Stimulated activated CD8-positive, alpha-beta memory T cell treated with anti-CD3 and anti-CD28 coated beads, Interleukin-15, amount 100 ng/mL, for 4 hours (primary cell): ENCODE measurements around the gene SIL1.

Source experiments
- DNase-seq, 2 donors: peaks; one replicate each; pipeline ENCODE4 v3.0.0-alpha.2; 2020; ENCODE audit warnings: low read depth in 2 of 2

The SIL1 gene

DNA sequence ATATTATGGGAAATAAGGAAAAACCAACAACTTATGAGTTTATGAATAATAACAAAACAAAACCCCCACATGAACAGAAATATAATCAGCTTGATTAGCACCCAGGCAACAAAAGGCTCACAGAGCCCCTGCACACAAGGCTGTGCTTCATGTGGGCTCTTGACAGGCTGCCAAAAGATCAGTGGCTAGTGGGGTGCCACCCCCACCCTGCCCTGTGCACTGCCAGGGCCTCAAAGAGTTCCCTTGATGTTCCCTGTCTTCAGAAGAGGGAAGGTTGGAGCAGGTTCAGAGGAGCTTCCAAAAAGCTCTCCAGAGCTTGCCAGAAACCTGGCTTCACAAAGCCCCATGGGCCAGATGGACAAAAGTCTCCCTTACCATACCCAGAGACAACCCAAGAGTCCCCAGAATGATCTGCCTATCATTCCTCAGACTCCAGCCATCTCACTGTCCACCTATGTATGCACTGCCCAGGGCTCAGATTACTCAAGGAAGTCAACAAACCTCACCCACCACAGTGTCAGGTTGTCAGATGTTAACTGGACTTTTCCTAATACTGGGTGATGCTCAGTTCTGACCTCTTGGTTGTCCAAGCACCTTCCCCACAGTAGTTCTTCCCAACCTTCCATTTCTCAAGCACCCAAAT is 87.5 kb downstream of the SIL1 start:
- no peak for DNase-seq

DNA sequence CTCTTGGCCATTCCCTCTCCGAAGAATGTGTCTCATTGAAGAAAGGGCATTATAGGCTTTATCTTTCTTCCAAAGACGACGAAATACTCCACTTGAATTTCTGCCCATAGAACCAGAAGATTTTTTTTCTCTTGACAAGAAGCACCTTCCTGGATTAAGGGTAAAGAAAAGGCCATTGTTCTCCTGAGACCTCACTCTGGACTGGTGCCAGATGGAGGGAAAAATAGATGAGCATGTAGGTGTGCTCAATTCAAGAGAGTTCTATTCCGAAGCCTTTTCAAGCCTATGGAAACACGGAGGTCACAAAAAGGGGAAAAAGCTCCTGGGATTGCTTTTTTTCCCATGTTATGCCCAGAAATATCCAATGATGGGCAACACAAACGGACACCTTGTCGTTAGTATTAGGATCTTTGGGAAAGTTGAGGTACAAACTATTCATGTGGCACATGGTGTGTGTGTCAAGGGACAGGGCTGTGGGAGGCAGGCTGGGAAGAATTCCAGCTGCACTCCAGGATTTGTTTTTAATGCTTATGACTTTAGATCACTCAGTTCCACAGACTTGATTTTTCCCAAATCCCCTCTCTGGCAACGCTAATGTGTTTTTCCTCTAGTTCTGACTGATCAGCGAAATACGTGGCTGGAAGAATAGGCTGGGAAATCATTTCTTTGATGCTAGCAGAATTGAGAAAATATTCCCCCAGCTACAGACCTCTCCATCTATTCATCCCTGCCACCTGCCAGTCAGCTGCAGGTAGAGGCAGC is 89.9 kb downstream of the SIL1 start:
- DNase-seq = no peak

DNA sequence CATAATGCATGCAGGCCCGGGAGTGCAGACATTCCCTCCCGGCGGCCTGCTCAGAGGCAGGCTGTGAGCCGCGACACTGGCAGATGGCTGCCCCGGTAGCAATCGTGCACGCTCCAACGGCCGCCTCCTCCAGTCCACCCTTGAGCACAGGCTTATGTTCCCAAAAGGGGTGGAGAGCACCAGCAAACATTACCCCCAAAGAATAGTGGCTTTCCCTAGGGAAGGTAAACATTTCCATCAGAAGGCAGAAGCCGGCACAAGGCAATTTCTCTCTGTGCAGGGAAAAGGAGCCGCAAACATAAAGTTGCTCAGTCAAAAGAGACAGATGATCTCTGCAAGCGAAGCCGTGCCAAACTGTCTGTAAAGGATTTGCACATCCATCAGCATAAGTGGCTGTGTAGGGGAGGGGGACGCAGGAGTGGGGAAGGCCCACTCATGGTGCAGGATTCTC is 92.5 kb downstream of the SIL1 start:
- DNase-seq = no peak

DNA sequence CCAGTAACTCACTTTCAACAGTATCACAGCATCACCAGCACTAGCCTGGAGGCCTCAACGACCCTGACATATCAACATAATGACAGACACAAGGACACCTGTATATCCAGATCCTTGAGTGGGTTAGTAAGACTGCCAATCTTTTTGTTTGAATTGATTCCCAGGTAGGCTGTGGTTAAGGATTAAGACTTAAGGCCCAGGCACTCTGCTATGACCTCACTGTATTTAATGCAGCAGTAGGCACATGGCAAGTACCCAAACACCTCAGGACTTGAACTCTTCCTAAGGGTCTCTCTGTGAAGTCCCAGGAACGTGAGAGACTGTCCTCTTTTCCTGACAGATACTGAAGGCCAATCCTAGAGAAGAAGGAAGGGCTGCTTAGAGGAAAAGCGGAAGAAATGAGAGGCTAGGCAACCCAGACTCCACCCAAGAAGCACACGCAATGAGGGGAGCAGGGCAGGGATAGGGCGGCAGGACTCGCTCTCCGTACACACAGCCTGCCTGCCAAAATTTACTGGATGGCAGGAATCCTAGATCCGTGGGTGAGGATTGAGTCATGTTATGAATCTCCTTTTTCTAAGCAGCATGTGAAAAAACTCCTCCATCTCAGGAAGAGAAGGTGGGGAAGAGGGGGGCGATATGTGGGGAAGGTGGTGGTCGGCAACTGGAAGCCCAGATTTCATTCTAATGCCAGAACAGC is 93.4 kb downstream of the SIL1 start:
- DNase-seq = no peak

DNA sequence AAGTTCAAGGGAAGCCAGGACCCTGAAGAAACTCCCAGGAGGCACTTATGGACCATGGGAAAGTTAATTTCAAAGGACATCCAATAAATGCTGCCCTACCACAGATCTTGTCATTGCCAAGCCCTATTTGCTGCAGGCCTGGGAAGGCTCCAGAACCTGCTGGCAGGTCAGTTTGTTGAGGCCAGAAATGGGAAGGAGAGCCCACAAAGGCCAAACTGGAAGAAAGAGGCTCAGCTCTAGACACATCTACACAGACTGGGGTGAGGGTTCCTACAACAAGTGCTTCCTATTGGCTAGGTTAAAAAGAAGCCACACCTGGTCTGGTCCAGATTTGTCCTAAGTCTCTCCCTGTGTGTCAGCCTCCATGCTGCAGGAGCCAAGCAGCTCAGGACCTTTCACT is 94.4 kb downstream of the SIL1 start:
- DNase-seq = no peak

DNA sequence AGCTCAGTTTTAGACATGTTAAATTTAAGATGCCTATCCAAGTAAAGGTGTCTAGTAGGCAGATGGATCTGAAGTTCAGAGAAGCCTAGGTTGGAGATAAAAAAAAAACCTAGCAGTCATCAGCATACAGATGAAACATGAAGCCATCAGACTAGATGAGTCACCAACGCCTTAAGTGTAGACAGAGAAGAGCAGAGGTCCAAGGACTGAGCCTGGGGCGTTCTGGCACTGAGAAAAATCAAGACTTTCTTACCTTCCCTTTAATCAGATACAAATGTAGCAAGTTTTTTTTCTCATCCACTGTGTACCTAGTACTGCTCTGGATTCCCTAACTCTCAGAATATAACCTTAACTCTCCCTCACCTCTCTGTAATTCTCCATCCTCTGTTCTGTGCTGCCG is 97.3 kb downstream of the SIL1 start:
- DNase-seq = no peak

DNA sequence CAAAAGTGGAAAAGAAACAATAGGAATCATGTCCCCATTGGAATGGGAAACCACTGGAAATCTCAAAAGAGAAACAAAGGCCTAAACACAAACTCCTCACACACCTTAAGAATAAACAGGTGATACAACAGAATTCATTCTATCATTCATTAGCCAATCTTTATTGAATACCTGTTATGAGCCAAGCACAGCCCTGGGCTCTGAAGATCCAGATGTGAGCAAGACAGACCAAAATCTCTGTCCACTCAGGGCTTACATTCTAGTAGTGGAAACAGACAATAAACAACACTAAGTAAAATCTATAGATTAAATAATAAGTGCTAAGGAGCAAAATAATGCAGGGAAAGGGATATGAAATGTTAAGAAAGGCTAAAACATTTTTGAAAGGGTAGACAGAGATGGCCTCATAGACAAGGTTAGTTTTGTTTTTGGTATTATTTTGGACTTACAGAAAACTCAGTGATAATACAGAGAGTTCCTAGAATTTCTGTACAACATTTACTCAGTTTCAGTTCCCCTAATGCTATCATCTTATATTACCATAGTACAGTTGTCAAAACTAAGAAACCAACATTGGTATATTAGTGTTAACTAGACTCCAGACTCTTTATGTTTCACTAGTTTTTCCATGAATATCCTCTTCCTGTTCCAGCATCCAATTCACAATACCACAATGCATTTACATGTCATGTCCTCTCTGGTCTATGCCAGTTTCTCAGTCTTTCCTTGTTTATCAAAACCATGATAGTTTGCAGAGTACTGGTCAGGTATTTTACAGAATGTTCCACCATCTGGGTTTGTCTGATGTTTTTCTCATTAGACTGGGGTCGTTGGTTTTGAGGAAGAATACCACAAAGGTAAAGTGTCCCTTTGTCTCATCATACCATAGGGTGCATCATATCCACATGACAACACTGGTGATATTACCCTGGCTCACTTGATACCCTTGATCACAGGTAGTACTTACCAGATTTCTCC is 103.7 kb downstream of the SIL1 start:
- DNase-seq = no peak

DNA sequence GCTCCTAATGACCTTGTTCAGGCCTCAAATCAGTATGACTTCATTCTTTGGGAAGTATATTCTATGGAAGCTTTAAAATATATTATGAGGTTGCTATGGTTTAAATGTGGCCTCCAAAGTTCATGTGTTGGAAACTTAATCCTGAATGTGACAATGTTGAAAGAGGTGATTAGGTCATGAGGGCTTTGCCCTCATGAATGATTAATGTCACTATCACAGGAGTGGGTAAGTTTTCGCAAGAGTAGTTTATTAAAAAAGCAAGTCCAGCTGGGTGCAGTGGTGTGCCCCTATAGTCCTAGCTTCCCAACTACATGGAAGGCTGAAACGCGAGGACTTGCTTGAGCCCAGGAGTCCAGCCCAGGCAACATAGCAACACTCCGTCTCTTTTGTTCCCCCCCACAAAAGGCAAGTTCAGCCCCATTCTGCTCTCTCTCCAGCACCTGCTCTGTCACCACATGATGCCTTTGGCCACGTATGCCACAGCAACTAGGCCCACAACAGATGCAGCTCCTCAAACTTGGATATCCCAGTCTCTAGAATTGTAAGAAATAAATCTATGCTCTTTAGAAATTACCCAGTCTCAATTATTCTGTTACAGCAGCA is 105.3 kb downstream of the SIL1 start:
- no peak for DNase-seq

DNA sequence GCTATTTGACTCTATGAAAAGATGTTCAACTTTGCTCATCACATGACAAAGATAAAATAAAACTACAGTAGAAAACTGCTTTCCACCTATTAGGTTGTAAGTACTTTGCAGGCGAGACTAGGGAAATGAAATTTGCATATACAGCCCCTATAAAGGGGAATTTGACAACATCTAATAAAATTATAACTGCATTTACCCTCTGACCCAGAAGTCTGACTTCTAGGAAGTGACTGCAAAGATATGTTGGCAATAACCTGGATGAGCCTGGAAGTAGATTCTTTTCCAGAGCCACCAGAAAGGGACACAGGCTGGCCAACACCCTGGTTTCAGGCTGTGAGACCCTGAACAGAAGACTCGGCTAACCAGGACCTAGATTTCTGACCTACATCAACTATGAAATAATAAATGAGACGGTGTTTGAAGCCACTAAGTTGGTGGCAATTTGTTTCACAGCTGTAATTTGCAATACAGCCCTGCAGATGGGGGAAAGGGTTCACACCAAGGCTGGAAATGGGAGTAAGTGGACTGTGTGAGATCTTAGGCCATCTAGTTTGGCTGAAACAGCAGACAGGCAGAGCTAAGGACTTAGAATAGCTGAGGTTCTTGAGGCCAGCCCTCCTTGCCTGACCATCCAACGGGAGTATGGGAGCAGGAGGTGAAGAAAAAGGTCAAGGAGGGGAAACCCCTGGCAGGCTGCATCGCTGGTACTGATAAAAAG is 106.6 kb downstream of the SIL1 start:
- no peak for DNase-seq

DNA sequence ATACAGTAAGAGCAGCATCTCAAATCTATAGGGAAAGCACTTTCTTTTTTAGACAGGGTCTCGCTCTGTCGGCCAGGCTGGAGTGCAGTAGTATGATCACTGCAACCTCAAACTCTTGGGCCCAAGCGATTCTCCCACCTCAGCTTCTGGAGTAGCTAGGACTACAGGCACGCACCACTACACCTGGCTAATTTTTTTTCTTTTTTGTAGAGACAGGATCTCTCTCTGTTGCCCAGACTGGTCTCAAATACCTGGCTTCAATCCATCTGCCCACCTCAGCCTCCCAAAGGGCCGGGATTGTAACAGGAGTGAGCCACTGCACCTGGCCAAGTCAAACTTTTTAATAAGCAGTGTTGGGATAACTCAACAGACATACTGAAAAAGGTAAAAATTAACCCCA is 107.6 kb downstream of the SIL1 start:
- no peak for DNase-seq

DNA sequence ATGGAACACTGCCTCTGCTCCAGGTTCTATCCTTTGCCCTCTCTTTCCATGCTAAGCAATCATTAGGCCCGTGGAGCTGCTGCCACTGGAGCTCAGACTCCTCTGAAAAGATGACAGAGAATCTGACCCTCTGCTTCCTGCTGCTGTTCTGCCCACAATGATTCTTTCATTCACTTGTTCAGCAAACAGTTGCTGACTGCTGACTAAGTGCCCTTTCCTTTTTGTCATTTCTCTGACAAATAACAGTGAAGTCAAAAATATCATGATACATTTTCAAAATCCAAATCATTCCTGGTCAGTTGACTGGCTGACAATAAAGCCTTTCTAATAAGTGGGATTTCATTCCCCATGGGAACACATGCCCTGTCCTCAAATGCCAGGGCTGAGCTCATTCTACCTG is 110.1 kb downstream of the SIL1 start:
- no peak for DNase-seq

DNA sequence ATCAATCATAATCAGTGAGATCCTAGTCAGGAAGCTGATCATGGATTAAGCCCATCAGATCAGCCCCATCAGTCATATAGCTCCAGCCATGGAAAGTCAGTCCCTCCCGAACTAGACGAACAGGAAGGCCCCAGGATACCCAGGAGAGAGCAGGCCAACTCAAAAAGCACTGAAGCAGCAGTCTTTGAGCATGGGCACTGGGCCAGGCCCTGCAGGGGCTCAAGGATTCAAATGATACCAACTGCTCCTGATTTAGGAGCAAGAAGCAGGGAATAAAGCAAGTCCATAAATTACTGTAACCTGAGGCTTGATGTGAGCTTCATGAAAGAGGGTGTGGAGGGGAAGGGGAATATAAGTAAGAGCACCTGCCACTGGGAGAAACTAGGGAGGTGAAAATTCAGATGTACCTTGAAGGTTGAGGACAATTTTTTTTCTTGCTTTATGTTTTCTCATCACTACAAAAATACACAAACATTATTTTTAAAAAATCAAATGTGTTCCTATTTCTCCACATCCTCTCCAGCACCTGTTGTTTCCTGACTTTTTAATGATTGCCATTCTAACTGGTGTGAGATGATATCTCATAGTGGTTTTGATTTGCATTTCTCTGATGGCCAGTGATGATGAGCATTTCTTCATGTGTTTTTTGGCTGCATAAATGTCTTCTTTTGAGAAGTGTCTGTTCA is 115.2 kb downstream of the SIL1 start:
- no peak for DNase-seq

DNA sequence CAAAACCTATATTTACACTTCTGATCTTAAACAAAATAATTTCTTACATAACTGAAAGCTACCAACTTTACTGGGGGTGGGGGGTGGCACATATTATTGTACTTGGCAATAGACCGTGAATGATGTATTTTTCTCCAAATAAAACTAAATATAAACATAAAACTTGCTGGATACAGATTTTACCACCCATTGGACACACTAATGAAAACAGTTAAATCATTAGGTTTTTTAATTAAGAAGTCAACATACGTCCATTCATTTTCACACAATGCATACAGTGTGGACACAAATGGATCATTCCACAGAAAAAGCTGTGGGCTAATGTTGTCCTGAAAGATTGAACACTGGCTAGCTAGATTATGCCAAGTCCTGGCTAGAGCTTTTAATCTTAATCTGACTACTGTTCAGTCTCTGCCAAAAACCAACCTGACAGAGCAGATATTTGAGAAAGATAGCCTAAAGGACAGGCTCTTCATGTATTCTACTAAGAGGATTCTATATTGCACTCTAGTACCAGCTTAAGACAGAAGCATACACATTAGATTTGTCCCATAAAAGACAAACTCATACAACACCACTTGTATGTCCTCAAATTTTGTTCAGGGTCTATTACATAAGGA is 118.1 kb downstream of the SIL1 start:
- DNase-seq = no peak

DNA sequence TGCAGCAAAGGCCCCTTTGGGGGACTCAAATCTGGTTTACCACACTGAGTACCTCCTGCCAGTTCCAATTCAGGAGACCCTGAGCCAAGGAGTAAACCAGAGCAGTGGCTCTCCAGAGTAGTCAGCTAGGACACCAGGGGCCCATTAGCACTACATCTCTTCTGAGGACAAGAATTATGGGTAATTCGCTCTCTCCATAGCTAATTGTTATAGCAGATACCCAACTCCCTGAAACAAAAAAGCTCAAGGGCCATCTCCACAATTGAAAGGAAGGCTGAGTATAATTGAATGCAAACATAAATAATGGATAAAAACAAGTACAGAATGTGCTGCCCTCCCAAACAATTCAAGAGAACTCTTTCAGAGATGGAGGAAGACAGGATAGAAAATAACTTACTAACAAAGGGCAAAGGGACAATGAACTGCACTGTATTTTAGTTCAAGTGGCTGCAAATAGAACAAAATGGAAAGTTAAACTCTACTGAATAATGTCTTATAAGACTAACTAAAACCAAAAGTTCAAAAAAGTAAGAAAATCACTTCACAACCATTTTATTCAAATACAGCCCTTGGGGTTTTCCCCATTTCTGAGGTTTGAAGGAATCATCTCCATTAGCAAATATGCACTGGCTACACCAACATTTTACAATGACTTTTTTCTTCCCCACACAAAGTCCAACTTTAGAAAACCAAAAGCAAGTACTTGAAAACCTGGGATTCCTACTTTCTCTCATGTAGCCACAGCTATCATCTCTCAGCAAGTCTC is 118.8 kb downstream of the SIL1 start:
- DNase-seq = no peak

DNA sequence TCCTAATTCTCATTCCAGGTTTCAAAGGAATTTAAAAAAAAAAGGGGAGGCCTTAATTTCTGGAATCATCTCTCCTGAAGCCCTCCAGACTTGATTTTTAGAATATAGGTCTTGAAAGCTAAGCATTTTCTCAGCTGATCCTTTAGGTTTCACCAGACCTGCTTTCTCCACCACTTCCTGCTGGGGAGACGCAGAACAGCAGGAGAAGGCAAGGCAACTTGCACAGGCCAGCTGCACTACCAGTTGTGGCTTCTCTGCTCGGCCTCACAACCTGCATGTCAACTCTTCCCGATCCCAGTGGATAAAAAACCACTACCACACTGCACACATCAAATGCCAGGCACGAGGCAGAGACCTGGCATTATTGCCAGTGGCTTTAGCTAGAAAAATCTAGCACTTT is 119.8 kb downstream of the SIL1 start:
- no peak for DNase-seq

DNA sequence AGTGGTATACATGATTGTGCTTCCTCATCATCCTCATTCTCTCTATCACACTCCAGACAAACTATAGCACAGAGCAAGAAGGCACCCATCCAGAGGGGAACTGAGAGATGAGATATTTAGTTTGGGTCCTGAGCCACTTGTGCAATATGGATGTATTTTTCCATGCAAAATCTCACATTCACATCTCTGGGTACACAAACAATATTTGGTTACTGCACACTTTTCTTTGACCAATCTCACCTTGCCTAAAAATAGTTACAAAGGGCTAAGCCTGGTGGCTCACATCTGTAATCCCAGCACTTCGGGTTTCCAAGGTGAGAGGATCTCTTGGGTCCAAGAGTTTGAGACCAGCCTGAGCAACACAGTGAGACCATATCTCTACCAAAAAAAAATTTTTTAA is 120.3 kb downstream of the SIL1 start:
- no peak for DNase-seq

DNA sequence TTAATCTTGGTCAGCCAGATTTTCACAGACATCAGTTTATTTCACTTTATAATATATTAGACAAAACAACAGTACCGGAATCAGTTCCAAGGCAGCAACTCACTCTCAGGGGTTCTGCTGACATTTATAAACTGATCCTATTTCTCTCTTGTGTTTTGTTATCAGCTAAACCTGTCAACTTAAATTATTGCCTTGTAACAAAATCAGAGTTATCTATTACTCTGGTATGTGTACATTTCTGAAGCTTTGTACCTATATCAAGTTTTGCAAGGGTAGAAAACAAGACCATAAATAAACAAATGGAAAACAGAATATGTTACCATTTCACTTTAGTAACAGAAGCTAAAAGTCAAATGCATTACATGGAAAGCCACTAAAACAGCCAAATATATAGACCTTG is 122.1 kb downstream of the SIL1 start:
- no peak for DNase-seq

DNA sequence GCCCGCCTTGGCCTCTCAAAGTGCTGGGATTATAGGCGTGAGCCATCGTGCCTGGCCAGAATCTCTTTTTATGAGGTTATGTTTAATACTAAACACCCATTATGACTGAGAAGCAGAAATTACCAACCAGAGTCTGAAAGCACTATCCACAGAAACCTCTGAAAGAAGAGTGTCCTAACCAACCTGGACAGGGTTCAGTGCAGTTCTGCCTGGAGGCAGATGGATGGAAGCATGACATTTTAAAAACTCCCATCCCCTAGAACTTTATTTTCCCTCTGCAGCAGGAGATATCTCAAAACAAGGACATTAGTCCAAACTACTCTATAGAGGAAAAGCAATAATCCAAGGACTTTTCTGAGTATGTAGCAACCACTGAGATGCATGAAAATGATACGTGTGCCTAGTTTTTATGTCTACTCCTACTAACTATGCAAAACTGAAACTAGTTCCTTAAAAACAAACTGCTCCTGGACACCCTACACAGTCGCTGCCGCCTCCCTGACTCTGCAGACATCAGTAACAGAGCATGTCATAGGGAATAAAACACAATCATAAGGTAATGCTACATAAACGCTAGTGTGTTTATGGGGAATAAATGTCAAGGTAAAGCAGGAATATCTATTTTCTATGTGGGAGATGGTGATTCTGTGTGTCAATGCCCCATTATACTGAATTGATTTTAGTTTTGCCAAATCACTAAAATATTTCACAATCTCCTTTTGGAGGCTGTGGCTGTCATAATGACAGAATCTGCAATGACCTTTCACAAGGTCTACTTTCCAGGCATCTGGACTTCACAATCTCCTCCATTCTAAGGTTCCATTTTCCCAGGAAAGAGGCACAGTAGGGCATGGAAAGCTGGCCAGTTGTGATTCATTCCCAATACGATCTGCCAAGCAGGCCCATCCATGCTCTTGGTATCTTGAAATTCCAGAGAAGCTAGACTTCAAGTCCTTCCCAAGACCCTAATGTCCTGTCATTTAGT is 122.8 kb downstream of the SIL1 start:
- no peak for DNase-seq
